SKM-1 treated with dmso at 0.1 percent for 144 hours (cell line): Measurements from ENCODE around the gene RAPH1.
"Not testable (repeated sequence)": the region's sequence is repeated elsewhere in the genome, so short reads cannot be mapped to it uniquely, and the experiment has no call there.

ENCODE experiments used
- DNase-seq: peaks from one replicate; lab custom pipeline; 2025; ENCODE audit not compliant: unreplicated experiment; lab: John Stamatoyannopoulos, UW

RAPH1 gene

DNA sequence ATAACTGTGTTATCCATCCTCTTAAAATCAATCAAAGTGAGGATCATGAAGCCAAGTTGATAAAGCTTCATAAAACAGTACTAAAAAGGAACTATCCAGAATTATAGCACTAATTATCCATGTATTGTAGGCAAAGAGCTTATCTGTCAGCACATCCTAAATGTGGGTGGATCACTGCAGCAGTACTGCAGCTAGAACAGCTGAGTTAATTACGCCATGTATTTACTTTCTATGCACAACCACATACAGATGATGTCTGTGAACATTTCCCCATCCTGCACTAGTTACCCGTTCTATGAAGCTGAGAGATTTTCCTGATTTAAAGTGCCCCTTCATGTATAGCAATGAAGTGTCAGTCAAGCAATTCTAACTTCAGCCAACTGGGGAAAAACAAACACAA, 96.6 kb downstream of the RAPH1 start:
- DNase-seq: no peak

GRCh38 chr2:203437511-203437910, 97.6 kb downstream of the RAPH1 start:
- no peak for DNase-seq

GRCh38 chr2:203436496-203436895, 98.6 kb downstream of the RAPH1 start:
- no peak for DNase-seq

DNA sequence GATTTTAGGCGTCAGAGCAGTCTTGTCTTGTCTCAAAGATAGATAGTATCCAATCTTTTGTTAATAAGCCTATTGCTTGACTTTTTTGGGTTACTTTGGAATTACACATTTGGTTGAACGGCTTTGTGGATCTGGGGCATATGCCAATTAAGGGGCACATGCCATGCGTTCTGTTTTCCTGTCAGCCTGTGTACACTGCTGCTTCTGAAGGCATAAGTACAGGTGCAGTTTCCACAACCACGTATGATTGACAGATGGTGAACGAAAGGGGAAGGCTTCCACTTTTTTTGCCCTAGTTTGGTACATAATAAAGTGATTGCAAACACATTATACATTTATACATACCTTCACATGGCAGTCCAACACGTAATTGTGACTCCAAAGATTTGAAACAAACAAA, 102.3 kb downstream of the RAPH1 start:
- DNase-seq: no peak

DNA sequence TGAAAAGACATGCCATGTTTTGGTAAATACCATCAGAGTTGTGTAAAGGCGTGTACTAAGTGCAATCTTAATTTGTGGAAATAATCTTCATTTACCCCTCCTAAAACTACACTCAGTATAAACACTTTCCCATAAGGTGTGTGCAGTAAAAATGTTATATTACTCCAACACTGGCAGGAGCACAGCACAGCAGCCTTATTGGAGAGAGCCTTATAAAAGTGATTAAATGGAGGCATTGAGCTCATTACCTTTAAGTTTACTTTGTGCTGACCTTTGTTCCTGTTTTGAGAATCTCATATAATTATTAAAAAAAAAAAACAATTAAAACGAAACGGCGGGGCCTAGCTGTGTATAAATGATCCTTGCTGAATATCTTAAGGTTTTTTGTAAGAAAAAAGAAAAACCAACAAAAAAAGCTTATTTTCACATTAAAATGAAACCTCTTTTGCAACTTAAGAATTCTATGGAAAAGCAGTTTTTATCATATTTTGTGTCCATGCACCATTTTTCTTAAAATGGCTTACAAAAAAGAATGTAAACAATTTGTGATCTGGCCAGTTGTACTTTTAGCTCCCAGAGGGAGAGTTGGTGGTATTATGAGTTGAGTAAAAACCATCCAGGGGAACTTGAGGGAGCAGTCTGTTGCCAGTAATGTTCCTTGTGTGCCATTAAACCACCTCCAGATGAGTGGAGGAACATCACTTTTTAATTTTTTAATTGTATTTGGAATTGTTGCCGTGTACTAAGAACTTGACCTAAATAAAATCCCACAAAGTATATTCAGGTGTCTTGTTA, 103.5 kb downstream of the RAPH1 start:
- DNase-seq: no peak

GRCh38 chr2:203429643-203430042, 105.5 kb downstream of the RAPH1 start:
- DNase-seq: not testable (repeated sequence)

- DNase-seq: no peak
Observed at GRCh38 chr2:203427061-203427460, 108.0 kb downstream of the RAPH1 start.

DNA sequence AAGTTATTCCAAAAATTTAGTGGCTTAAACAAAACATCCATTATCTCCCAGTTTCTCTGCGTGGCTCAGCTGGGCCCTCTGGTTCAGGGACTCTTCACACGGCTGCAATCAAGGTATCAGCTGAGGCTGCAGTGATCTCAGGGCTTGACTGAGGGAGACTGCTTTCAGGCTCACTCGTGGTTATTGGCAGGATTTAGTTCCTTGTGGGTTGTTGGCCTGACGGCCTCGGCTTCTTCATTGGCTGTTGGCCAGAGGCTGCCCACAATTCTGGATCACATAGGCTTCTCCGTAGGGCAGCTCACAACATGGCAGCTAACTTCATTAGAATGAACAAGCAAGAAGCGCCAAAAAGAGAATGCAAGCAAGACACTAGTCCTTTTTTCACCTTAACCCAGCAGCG, 116.8 kb downstream of the RAPH1 start:
- DNase-seq: no peak

- no peak for DNase-seq
Observed at GRCh38 chr2:203413796-203414195, 121.3 kb downstream of the RAPH1 start.

DNA sequence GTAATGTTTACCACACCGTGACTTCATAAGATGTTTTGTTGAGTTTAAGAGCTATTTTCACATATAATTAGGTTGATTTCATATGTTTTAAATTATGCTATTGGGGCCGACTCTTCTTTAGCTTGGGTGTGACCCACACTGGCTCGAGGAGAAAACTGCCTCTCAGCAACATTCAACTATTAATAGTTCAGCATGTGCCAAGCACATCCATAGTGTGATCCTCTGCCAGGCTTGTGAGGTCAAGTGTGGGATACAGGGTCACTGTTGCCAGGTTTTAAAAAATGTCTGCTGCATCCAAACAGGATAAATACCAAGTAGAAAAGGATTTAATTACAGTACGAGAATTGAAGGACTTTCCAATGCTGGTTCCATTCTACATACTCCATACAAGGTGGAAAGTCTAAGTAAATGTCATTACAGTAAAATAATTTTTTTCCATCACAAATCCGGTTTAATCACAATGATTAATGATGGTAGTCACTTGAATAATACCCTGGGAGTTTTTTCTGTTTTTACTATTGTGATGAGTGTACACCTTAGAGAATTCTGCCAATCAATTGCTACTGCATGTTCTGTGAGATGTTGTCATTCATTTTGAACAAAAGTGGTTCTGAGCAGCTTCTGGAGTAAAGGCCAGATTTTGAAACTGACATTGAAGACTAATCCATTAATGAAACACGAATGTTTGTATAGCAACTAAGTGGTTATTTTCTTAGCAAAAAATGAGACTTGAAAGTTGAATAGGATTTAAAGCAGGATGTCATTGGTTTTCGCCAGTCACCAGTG, 122.4 kb downstream of the RAPH1 start:
- no peak for DNase-seq

DNA sequence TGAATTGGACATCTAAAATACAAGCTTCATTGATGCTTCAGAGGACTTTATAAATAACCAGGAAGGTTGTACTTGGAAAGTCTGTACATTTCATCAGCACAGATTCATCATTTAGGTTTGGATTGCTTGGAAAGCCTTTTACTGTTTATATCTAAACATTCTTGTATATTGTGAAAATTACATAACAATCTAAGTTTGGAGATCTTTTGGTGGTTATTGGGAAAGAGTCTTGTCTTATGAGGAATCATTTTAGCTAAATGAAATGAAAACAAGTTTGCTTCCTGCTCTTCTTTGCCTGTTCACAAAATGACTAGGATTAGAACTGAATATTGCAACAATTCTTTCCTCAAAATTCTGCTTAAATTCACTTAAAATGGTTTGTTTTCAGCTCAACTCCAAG, 127.6 kb downstream of the RAPH1 start:
- DNase-seq: no peak

GRCh38 chr2:203404996-203405395, 130.1 kb downstream of the RAPH1 start:
- no peak for DNase-seq

- DNase-seq: no peak
Observed at GRCh38 chr2:203400805-203401585, 134.1 kb downstream of the RAPH1 start.

GRCh38 chr2:203399031-203399430, 136.1 kb downstream of the RAPH1 start:
- no peak for DNase-seq

DNA sequence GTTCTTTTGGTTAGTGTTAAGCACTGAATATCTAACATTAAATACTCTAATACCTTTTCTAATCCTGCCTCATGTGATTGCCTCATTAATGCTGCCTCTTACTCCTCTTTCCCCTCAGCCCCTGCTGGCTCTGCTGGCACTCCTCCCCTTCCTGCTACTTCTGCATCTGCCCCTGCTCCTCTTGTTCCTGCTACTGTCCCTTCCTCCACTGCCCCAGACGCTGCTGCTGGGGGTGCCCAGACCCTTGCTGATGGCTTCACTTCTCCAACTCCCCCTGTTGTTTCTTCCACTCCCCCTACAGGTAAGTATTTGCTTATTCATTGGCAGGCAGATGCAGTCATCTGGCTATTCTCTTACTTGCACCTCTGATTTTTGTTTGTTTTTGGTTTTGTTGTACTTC, 138.4 kb downstream of the RAPH1 start:
- no peak for DNase-seq

GRCh38 chr2:203395858-203396257, 139.2 kb downstream of the RAPH1 start:
- DNase-seq: no peak

GRCh38 chr2:203394519-203395227, 140.4 kb downstream of the RAPH1 start:
- no peak for DNase-seq

GRCh38 chr2:203388153-203388552, 146.9 kb downstream of the RAPH1 start:
- DNase-seq: not testable (repeated sequence)

DNA sequence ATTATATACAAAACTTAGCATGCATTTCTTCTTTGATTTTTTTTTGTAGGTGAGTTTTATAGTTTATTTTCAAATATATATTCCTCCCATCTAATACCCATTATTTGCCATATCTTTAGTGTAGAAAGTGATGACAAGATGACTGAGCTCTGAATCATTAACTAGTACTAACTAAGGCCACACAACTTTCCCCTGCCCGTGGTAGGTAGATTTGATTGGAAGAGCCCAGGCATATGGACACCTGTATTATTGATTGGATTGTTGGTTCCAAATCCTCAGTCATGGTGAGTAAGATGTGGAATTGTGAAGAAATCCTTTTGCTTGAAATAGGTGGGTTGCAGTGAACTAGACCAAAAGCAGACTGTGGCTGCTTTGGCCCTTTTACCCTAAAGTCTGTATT, 152.1 kb downstream of the RAPH1 start:
- no peak for DNase-seq

DNA sequence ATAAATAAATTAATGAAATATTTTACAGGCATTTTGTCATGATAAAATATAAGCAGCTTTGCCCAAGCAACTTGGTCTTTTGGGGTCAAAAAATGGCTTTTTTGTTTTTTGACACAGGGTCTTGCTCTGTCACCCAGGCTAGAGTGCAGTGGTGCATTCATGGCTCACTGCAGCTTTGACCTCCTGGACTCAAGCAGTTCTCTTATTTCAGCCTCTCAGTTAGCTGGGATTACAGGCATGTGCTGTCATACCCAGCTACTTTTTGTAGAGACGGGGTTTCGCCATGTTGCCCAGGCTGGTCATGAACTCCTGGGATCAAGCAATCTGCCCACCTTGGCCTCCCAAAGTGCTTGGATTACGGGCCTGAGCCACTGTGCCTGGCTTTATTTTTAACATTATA, 155.9 kb downstream of the RAPH1 start:
- no peak for DNase-seq

- DNase-seq: no peak
Observed at GRCh38 chr2:203376173-203376572, 158.9 kb downstream of the RAPH1 start.
